ENCODE measurements around the gene MRPL37.
"Not testable (repeated sequence)": the region's sequence is repeated elsewhere in the genome, so short reads cannot be mapped to it uniquely, and the experiment has no call there.

DNA sequence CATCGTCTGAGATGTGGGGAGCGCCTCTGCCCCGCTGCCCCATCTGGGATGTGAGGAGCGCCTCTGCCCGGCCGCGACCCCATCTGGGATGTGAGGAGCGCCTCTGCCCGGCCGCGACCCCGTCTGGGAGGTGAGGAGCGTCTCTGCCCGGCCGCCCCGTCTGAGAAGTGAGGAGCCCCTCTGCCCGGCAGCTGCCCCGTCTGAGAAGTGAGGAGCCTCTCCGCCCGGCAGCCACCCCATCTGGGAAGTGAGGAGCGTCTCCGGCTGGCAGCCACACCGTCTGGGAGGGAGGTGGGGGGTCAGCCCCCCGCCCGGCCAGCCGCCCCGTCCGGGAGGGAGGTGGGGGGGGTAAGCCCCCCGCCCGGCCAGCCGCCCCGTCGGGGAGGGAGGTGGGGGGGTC, 33.2 kb downstream of the MRPL37 start:
- TF ChIP-seq POLR2AphosphoS5, POLR2A (IDR thresholded peaks at IDR 0.05): not testable (repeated sequence)
- TF ChIP-seq, protein P1, sequence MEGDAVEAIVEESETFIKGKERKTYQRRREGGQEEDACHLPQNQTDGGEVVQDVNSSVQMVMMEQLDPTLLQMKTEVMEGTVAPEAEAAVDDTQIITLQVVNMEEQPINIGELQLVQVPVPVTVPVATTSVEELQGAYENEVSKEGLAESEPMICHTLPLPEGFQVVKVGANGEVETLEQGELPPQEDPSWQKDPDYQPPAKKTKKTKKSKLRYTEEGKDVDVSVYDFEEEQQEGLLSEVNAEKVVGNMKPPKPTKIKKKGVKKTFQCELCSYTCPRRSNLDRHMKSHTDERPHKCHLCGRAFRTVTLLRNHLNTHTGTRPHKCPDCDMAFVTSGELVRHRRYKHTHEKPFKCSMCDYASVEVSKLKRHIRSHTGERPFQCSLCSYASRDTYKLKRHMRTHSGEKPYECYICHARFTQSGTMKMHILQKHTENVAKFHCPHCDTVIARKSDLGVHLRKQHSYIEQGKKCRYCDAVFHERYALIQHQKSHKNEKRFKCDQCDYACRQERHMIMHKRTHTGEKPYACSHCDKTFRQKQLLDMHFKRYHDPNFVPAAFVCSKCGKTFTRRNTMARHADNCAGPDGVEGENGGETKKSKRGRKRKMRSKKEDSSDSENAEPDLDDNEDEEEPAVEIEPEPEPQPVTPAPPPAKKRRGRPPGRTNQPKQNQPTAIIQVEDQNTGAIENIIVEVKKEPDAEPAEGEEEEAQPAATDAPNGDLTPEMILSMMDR (IDR thresholded peaks at IDR 0.05), result not testable (repeated sequence)

Data from prostate gland (tissue), 2 donors.